ENCODE measurements around the gene MRGPRG. TPM values are rescaled to one million over a fixed set of nuclear protein-coding genes. Genes with fewer than 3 reads are reported as not detected.

MRGPRG gene
- total and polyA plus RNA-seq, 11 donors = not detected

DNA sequence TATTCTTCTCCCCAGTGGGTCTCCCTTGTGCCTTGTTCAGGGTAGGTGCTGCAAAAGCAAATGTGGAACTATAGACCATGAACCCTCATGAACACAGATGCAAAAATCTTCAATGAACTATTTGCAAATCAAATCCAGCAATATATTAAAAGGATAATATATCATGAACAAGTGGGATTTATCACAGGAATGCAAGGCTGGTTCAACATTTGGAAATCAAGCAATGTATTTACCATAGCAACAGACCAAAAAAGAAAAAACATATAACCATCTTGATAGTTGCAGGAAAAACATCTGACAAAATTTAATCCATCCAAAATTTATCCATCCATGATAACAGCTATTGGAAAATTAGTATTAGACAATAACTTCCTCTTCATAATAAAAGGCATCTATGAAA lies 42.1 kb downstream of the MRGPRG start:
- peaks cover 0 to 16% (median 8%) of the 10 kb centered on the region in 12 donors for H3K9me3 ChIP-seq
- no peak overlapping the region for H3K27ac ChIP-seq
- DNase-seq (no peak), ATAC-seq (no peak)
- H3K4me1 ChIP-seq = no peaks in the 10 kb centered on the region
- no peaks in the 10 kb centered on the region for H3K27me3 ChIP-seq
- intact Hi-C loops (cut with DNase I) = no loop called here
- H3K36me3 ChIP-seq = no peaks in the 10 kb centered on the region
- H3K4me3 ChIP-seq = no peak overlapping the region
- no peak for TF ChIP-seq POLR2A (IDR thresholded peaks at IDR 0.05)
- no peak for TF ChIP-seq CTCF (IDR thresholded peaks at IDR 0.05)

DNA sequence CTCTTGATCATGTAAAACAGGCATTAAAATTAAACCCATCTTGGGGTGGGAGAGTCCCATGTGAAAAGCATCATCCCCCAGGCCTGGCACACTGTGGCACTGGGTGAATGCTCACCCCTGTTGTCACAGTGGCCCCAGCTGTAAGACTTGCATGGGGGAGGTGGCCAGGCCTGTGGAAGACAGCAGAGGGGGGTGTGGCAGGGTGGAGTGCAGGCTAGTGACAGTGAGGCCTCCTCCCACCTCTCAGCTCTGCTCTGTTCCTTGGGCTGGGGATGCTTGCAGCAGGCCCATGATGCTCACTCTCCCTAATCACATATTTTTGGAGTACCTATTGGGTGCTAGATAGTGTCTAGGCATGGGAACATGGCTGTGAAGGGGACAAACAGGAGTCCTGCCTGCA lies 43.4 kb downstream of the MRGPRG start:
- TF ChIP-seq CTCF (IDR thresholded peaks at IDR 0.05) = no peak
- TF ChIP-seq POLR2A (IDR thresholded peaks at IDR 0.05) = no peak
- Histone ChIP-seq H3K36me3 (no peaks in the 10 kb centered on the region), H3K4me1 (peaks cover 0 to 3% (median 2%) of the 10 kb centered on the region in 12 donors), H3K27ac (no peak overlapping the region), H3K9me3 (peaks cover 0 to 16% (median 8%) of the 10 kb centered on the region in 12 donors), H3K27me3 (no peaks in the 10 kb centered on the region), H3K4me3 (no peak overlapping the region)
- intact Hi-C loops (cut with DNase I) = no loop called here
- ATAC-seq = no peak
- DNase-seq = peak in 1 of 5 donors; percentile 19

- peaks cover 0 to 16% (median 8%) of the 10 kb centered on the region in 12 donors for H3K9me3 ChIP-seq
- intact Hi-C loops (cut with DNase I) = no loop called here
- no peaks in the 10 kb centered on the region for H3K36me3 ChIP-seq
- no peak for TF ChIP-seq POLR2A (IDR thresholded peaks at IDR 0.05)
- no peak for TF ChIP-seq CTCF (IDR thresholded peaks at IDR 0.05)
- WGBS, 4 donors = 76 to 95% (median 93%) methylated on average over 3 of the region's 3 CpGs
- H3K27ac ChIP-seq = no peak overlapping the region
- no peaks in the 10 kb centered on the region for H3K27me3 ChIP-seq
- peaks cover 0 to 11% (median 10%) of the 10 kb centered on the region in 12 donors for H3K4me1 ChIP-seq
- DNase-seq (no peak), ATAC-seq (no peak)
- H3K4me3 ChIP-seq = no peak overlapping the region
Observed at GRCh38 chr11:3174387-3174786, 44.2 kb downstream of the MRGPRG start.

DNA sequence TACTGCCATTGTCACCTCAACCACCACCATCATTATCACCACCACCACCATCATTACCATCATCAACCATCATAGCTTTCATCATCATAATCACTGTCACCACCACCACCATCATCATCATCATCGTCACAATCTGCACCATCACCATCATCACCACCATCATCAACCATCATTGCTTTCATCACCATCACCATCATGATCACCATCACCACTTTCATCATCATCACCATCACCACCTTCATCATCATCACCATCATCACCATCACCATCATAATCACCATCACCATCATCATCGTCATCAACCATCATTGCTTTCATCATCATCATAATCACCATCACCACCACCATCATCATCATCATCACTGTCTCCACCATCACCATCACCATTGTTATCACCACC lies 44.8 kb downstream of the MRGPRG start:
- H3K27ac ChIP-seq = no peak overlapping the region

More for the DNA sequence above, 44.8 kb downstream of the MRGPRG start:
- Histone ChIP-seq H3K4me1 (peaks cover 0 to 17% (median 16%) of the 10 kb centered on the region in 12 donors), H3K36me3 (no peaks in the 10 kb centered on the region), H3K27me3 (no peaks in the 10 kb centered on the region), H3K9me3 (peaks cover 0 to 16% (median 8%) of the 10 kb centered on the region in 12 donors), H3K4me3 (no peak overlapping the region)
- ATAC-seq (no peak), DNase-seq (no peak)
- TF ChIP-seq POLR2A (IDR thresholded peaks at IDR 0.05) (no peak), CTCF (IDR thresholded peaks at IDR 0.05) (no peak)
- WGBS, 4 donors = 95 to 99% (median 98%) methylated on average over 2 of the region's 2 CpGs
- intact Hi-C loops (cut with DNase I) = no loop called here

All from heart left ventricle (tissue), 16 donors.